ENCODE data around the gene ATP13A4. TPM values are rescaled to one million over a fixed set of nuclear protein-coding genes. Genes with fewer than 3 reads are reported as not detected.

The ATP13A4 gene
- total and polyA plus RNA-seq, 2 of the 4 experiments (the other 2 are of a cell fraction): under 0.01 TPM; not detected in 1

DNA sequence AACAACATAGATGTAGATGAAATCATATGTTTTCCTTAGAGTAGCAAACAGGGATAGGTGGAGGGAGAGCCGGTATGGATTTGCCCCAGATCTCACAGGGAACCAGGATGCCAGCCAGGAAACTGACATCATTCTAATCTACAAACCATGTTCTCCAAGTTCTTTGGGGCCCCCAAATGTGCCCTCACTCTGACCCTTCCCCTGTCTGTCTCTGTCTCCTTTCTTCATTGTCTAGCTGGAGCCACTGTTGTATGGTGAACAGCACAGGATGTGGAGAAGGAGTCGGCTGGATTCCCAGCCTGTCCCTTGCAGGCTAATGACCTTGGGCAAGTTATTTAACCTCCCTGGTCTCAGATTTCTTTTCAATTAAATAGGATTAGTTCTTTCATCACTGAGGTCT lies 177.1 kb downstream of the ATP13A4 start:
- CTCF ChIA-PET: interaction anchor here (0.6 kb wide), 1 partner anchor 564 kb away, joined by 3 read pairs; no protein-coding TSS in a partner anchor
- Histone ChIP-seq H2BK5ac (ENCODE audit: low read depth, low read length, poor library complexity, severe bottlenecking) (no peak overlapping the region), H2AFZ (replicated peaks; ENCODE audit: low read length, poor library complexity) (no peak overlapping the region), H2BK20ac (ENCODE audit: low read depth, low read length) (no peak overlapping the region), H4K8ac (ENCODE audit: low read depth in 2 of 2, low read length in 2 of 2) (no peak overlapping the region), H3K18ac (ENCODE audit: low read depth, low read length) (no peak overlapping the region), H4K20me1 (ENCODE audit: insufficient read depth, low read length) (no peaks in the 10 kb centered on the region), H2AK9ac (replicated peaks; ENCODE audit: low read depth, low read length, poor library complexity) (no peak overlapping the region), H3K9ac (ENCODE audit: low read depth, low read length) (no peak overlapping the region), H3K27me3 (ENCODE audit: control insufficient read depth, insufficient read depth, low read length) (no peaks in the 10 kb centered on the region), H4K5ac (ENCODE audit: low read depth, low read length) (no peak overlapping the region), H3K9me3 (ENCODE audit: control insufficient read depth, insufficient read depth, low read length) (peaks cover 5% of the 10 kb centered on the region), H3K4ac (ENCODE audit: low read depth, low read length) (no peak overlapping the region), H2BK120ac (ENCODE audit: low read depth, low read length) (no peak overlapping the region), H2BK15ac (ENCODE audit: low read depth, low read length) (no peak overlapping the region), H4K91ac (ENCODE audit: insufficient read depth, low read depth, low read length) (no peak overlapping the region), H3K36me3 (ENCODE audit: control insufficient read depth, insufficient read depth, low read length) (no peaks in the 10 kb centered on the region), H3K23ac (ENCODE audit: low read depth, low read length) (no peak overlapping the region), H3K27ac (ENCODE audit: insufficient read depth, low read length) (no peak overlapping the region), H2AK5ac (ENCODE audit: low read depth, low read length) (no peak overlapping the region), H3K4me2 (ENCODE audit: low read depth, low read length) (no peak overlapping the region), H3K4me1 (ENCODE audit: control insufficient read depth, insufficient read depth, low read length) (no peaks in the 10 kb centered on the region), H3K9me1 (ENCODE audit: insufficient read depth, low read length) (no peaks in the 10 kb centered on the region), H3K79me1 (ENCODE audit: low read depth in 1 of 2, low read length in 2 of 2) (no peaks in the 10 kb centered on the region), H3K14ac (replicated peaks; ENCODE audit: low read depth, low read length) (no peak overlapping the region), H3K4me3 (ENCODE audit: insufficient read depth, low read depth, low read length) (no peak overlapping the region), H3K56ac (ENCODE audit: extremely low read depth, insufficient read depth, low read length) (no peak overlapping the region)
- DNase-seq (no peak), ATAC-seq (ENCODE audit: low read depth) (no peak)
- intact Hi-C loops (cut with micrococcal nuclease): no loop called here
- POLR2A ChIA-PET (ENCODE audit: unreplicated experiment): no interaction called here
- no peak for TF ChIP-seq RFX5 (IDR thresholded peaks at IDR 0.05; ENCODE audit: low read depth, low read length)
- no peak for TF ChIP-seq MAZ (IDR thresholded peaks at IDR 0.05; ENCODE audit: borderline replicate concordance, low read depth, low read length)
- no peak for TF ChIP-seq MXI1 (IDR thresholded peaks at IDR 0.05; ENCODE audit: borderline replicate concordance, low read depth, low read length)
- TF ChIP-seq, protein P1, sequence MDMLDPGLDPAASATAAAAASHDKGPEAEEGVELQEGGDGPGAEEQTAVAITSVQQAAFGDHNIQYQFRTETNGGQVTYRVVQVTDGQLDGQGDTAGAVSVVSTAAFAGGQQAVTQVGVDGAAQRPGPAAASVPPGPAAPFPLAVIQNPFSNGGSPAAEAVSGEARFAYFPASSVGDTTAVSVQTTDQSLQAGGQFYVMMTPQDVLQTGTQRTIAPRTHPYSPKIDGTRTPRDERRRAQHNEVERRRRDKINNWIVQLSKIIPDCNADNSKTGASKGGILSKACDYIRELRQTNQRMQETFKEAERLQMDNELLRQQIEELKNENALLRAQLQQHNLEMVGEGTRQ (IDR thresholded peaks at IDR 0.05; ENCODE audit: low read depth, low read length): no peak
- TF ChIP-seq, protein P2, sequence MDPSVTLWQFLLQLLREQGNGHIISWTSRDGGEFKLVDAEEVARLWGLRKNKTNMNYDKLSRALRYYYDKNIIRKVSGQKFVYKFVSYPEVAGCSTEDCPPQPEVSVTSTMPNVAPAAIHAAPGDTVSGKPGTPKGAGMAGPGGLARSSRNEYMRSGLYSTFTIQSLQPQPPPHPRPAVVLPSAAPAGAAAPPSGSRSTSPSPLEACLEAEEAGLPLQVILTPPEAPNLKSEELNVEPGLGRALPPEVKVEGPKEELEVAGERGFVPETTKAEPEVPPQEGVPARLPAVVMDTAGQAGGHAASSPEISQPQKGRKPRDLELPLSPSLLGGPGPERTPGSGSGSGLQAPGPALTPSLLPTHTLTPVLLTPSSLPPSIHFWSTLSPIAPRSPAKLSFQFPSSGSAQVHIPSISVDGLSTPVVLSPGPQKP (IDR thresholded peaks at IDR 0.05; ENCODE audit: borderline replicate concordance, low read depth, low read length): no peak
- no peak for TF ChIP-seq SMC3 (IDR thresholded peaks at IDR 0.05; ENCODE audit: low read depth, low read length)
- no peak for TF ChIP-seq RAD21 (IDR thresholded peaks at IDR 0.05; ENCODE audit: low read length)
- TF ChIP-seq MAFK (IDR thresholded peaks at IDR 0.05; ENCODE audit: low read depth, low read length): no peak
- TF ChIP-seq FOS (IDR thresholded peaks at IDR 0.05; ENCODE audit: low read depth, low read length): no peak
- no peak for TF ChIP-seq CEBPB (IDR thresholded peaks at IDR 0.05; ENCODE audit: low read depth, low read length)
- no peak for TF ChIP-seq RCOR1 (IDR thresholded peaks at IDR 0.05; ENCODE audit: insufficient replicate concordance, low read length)
- TF ChIP-seq CHD1 (IDR thresholded peaks at IDR 0.05; ENCODE audit: low read depth, low read length): no peak
- TF ChIP-seq, protein P3, sequence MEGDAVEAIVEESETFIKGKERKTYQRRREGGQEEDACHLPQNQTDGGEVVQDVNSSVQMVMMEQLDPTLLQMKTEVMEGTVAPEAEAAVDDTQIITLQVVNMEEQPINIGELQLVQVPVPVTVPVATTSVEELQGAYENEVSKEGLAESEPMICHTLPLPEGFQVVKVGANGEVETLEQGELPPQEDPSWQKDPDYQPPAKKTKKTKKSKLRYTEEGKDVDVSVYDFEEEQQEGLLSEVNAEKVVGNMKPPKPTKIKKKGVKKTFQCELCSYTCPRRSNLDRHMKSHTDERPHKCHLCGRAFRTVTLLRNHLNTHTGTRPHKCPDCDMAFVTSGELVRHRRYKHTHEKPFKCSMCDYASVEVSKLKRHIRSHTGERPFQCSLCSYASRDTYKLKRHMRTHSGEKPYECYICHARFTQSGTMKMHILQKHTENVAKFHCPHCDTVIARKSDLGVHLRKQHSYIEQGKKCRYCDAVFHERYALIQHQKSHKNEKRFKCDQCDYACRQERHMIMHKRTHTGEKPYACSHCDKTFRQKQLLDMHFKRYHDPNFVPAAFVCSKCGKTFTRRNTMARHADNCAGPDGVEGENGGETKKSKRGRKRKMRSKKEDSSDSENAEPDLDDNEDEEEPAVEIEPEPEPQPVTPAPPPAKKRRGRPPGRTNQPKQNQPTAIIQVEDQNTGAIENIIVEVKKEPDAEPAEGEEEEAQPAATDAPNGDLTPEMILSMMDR (conservative IDR thresholded peaks at IDR 0.05; ENCODE audit: low read depth, low read length): no peak
- no peak for TF ChIP-seq BHLHE40 (IDR thresholded peaks at IDR 0.05; ENCODE audit: low read depth, low read length)
- no peak for TF ChIP-seq NFE2L2 (IDR thresholded peaks at IDR 0.05; ENCODE audit: low read depth, low read length)
- no peak for TF ChIP-seq POLR2A (IDR thresholded peaks at IDR 0.05; ENCODE audit: low read depth, low read length)
- no TSS peak for BruUV-seq (replicated peaks)
- in situ Hi-C loops (cut with MboI; ENCODE audit: low sequenced_read_pairs): no loop called here
- dilution Hi-C loops (cut with HindIII; ENCODE audit: low sequenced_read_pairs, unreplicated experiment): no loop called here
- whole genome bisulfite sequencing, 2 experiments (ENCODE audit: extremely low coverage in 2 of 2, insufficient read length in 1 of 2): no CpG with 5 or more reads among the region's 2 CpGs

All from IMR-90 (cell line).